ENCODE measurements around the gene GPR4.

GPR4 gene

GRCh38 chr19:45592366-45592765 is 9.6 kb downstream of the GPR4 start:
- no peak overlapping the region for H3K4me3 ChIP-seq (ENCODE audit: low read depth, low read length)
- DNase-seq (ENCODE audit: low read depth), result no peak

DNA sequence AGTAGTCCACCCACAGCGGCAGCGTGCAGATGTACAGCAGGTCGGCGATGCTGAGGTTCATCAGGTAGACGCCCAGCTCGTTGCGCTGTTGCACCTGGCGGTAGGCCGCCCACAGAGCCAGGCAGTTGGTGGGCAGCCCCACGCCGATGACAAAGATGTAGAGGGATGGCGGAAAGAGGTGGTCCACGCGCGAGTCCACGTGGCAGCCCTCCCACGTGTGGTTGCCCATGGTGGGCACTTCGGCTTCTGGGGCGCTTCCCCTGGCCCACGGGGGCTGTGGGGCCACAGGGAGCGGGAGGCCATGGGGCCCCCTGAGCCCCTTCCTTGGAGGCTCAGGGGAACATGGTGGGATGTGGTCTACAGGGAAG is 10.4 kb downstream of the GPR4 start:
- no peak for DNase-seq (ENCODE audit: low read depth)
- H3K4me3 ChIP-seq (ENCODE audit: low read depth, low read length), result no peak overlapping the region

DNA sequence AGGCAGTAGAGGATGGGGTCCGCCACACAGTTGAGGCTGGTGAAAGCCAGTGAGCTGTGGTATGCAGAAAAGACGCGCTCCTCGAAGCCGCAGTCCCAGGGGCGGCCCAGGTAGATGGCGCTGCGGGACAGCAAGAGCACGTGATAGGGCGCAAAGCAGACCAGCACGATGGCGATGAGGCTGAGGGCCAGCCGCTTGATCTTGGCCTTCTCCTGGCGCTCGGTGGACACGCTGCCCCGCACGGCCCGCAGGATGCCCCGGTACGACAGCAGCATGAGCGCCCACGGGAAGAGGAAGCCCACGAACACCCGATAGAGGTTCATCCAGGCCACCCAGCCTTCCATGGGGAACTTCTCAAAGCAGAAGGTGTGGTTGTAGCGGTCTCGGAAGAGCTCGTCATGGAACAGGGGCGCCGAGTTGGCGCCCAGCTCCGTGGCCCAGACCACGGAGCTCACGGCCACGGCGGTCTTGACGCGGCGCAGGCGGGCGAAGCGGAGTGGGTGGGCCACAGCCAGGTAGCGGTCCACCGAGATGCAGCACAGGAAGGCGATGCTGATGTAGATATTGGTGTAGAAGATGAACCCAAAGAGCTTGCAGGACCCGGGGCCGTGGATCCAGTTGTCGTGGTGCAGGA is 10.9 kb downstream of the GPR4 start:
- DNase-seq (ENCODE audit: low read depth), result no peak
- H3K4me3 ChIP-seq (ENCODE audit: low read depth, low read length), result no peak overlapping the region

DNA sequence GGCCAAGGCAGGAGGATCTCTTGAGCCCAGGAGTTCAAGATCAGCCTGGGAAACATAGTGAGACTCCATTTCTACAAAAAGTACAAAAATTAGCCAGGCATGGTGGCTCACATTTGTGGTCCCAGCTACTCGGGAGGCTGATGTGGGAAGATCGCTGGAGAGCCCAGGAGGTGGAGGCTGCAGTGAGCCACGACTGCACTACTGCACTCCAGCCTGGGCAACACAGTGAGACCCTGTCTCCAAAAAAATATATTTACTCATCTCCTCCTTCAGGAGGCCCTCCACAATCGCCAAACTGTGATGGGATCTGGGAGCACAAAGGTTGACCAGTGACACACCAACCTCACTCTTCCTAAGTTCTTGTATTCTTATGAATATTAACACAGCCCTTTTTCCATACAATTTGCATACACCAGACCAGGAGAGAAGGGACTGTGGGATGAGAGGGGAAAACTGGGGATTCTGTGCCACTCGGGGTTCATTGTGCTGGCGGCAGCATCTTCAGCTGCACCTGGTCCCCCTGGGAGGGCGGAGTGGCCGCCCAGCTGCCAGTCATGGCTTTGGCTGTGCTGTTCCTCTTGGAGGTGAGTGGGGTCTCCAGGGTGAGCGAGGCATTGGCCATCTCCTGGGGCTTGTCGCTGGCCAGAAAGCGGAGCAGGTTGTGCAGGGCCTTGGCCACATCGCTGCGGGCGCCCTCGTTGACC is 11.6 kb downstream of the GPR4 start:
- no peak overlapping the region for H3K4me3 ChIP-seq (ENCODE audit: low read depth, low read length)
- no peak for DNase-seq (ENCODE audit: low read depth)

- DNase-seq (ENCODE audit: low read depth), result no peak
These were observed 12.2 kb downstream of the GPR4 start for GRCh38 chr19:45589768-45590167.

DNA sequence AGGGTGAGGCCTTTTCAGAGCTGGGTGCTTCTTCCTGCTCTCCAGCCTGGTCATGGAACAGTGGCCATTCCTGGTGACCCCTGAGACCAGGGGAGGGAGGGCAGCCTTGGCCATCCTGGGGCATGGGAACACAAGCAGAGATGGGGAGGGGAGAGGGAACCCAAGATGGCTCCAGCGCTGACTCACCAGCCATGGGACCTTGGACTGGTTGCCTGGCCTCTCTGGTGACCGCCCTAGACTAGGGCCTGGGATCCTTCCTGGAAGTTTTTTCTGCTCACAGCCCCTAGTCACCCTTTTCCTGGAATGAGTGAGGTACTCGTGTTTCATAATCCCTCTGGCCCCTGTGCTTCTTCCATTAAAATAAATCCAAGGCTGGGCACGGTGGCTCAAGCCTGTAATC is 14.1 kb downstream of the GPR4 start:
- DNase-seq (ENCODE audit: low read depth), result no peak
- H3K4me3 ChIP-seq (ENCODE audit: low read depth, low read length), result no peak overlapping the region

More at GRCh38 chr19:45589768-45590167, 12.2 kb downstream of the GPR4 start:
- H3K4me3 ChIP-seq (ENCODE audit: low read depth, low read length), result no peak overlapping the region

GRCh38 chr19:45585158-45585577 is 16.8 kb downstream of the GPR4 start:
- no peak for DNase-seq (ENCODE audit: low read depth)
- H3K4me3 ChIP-seq (ENCODE audit: low read depth, low read length), result peak overlapping the region; percentile 59

DNA sequence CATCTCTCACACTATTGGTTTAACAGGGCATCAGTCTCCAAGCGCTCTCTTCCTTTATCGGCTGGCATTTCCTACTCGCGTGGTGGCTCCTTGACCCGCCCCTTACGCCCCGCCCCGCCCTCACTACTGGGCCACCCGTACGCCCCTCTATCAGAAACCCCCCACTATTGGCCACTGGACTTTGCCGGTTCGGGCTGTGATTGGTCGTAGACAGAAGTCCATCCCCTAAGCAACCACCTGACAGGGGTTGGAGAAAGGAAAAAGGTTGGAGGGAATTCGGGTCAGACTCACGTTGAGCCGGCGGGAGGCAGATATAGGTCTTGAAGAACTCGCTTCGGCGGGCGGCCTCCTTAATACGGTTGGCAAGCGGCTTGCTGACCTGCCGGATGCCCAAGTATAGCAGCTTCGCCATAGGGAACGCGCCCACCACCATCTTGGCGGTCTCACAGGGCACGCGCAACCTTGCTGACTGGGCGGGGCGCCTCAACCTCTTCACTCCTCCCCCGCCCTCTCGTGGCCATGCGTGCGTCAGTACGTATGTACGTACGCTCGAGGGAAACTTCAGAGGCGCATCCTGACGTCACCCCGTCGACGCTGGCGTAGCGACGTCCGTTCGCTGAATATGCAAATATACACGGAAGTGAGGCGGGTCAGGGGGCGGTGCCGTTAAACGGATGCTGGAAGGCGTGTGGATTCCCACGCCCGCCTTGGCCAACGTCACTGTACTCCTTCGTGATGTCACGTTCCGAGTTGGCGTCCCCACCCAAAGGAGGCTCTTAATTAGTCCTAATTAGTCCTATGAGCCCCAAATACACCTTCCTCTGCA is 17.5 kb downstream of the GPR4 start, which contains the start of gene OPA3:
Gene OPA3, minus strand, starts transcription at position 471 of the 826 bp plus-strand sequence. Its CDS starts 38 bp downstream, at position 433.
- peak; percentile 100 for DNase-seq (ENCODE audit: low read depth)
- H3K4me3 ChIP-seq (ENCODE audit: low read depth, low read length), result peak within 1 kb of the TSS; percentile 59

GRCh38 chr19:45581576-45581975 is 20.4 kb downstream of the GPR4 start:
- DNase-seq (ENCODE audit: low read depth), result no peak
- no peak overlapping the region for H3K4me3 ChIP-seq (ENCODE audit: low read depth, low read length)

GRCh38 chr19:45578861-45579260 is 23.2 kb downstream of the GPR4 start:
- DNase-seq (ENCODE audit: low read depth), result no peak
- H3K4me3 ChIP-seq (ENCODE audit: low read depth, low read length), result no peak overlapping the region

DNA sequence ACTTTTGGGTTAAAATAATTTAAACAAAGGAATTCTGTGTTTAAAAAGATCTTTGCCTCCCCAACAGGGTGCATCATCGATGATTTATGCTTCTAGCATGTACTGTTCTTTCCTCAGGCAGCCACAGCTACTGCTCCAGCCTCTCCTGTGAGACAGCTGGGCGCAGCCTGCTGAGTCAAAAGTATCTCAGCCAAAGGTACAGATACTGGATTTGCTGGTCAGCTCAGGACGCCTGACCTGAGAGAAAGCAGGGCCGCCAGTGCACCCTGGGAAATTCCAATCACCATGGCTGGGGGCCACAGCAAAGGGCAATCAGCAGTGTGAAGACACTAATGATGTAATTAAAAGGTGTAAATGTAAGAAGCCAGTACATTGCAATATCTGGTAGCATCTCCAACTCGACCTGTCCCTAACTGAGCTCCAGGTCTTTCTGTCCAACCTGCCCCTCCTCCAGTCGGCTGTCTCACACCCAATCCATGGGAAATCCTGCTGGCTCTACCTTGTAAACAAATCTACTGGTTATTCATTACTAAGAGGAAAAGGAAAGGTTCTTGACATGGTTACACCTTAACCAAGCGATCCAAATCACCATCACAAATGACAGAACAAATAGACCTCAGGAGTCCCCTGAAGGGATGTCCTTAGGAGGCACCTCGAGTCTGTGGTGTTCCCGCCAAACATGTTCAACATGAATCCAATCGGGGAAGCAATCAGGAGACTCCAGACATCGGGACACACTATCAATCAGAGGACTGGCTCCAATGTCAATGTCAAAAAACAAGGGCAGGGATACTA is 24.7 kb downstream of the GPR4 start:
- peak; percentile 74 for DNase-seq (ENCODE audit: low read depth)

GRCh38 chr19:45576682-45577081 is 25.3 kb downstream of the GPR4 start:
- DNase-seq (ENCODE audit: low read depth), result no peak

More for the DNA sequence above, 24.7 kb downstream of the GPR4 start:
- no peak overlapping the region for H3K4me3 ChIP-seq (ENCODE audit: low read depth, low read length)

GRCh38 chr19:45575216-45575615 is 26.8 kb downstream of the GPR4 start:
- H3K4me3 ChIP-seq (ENCODE audit: low read depth, low read length), result no peak overlapping the region

More at GRCh38 chr19:45576682-45577081, 25.3 kb downstream of the GPR4 start:
- no peak overlapping the region for H3K4me3 ChIP-seq (ENCODE audit: low read depth, low read length)

GRCh38 chr19:45574526-45574925 is 27.5 kb downstream of the GPR4 start:
- no peak overlapping the region for H3K4me3 ChIP-seq (ENCODE audit: low read depth, low read length)
- no peak for DNase-seq (ENCODE audit: low read depth)

More at GRCh38 chr19:45575216-45575615, 26.8 kb downstream of the GPR4 start:
- DNase-seq (ENCODE audit: low read depth), result no peak

GRCh38 chr19:45571457-45572220 is 30.4 kb downstream of the GPR4 start:
- no peak for DNase-seq (ENCODE audit: low read depth)
- H3K4me3 ChIP-seq (ENCODE audit: low read depth, low read length), result no peak overlapping the region

- DNase-seq (ENCODE audit: low read depth), result no peak
- no peak overlapping the region for H3K4me3 ChIP-seq (ENCODE audit: low read depth, low read length)
These were observed 32.2 kb downstream of the GPR4 start for GRCh38 chr19:45569619-45570421.

DNA sequence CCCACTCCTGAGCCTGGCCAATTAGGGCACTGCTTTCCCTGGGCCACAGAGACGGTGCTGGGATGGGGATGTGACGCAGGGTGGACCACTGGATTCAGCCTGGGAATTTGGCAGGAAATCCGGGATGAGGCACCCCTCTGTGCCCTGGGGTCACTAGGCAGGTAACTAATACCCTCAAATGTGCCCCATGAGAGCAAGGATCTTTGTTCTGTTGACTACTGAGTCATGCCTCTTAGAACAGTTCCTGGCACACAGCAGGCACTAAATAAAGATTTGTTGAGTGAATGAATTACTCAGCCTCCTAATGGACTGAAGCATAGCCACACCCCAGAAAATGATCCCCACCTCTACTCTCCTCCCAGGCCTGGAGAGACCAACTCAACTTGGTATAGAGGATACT is 33.3 kb downstream of the GPR4 start:
- H3K4me3 ChIP-seq (ENCODE audit: low read depth, low read length), result no peak overlapping the region
- peak; percentile 89 for DNase-seq (ENCODE audit: low read depth)

GRCh38 chr19:45567609-45568008 is 34.4 kb downstream of the GPR4 start:
- DNase-seq (ENCODE audit: low read depth), result no peak
- H3K4me3 ChIP-seq (ENCODE audit: low read depth, low read length), result no peak overlapping the region

All from skeletal muscle cell (primary cell).